WTC11 (cell line): ENCODE data around the gene SMAD2. TPM values are rescaled to one million over a fixed set of nuclear protein-coding genes. Genes with fewer than 3 reads are reported as not detected.

Source experiments
- ATAC-seq: fragments of 200-7000 bp; cut with Tn5 transposase; 2 replicates; pipeline ENCODE4 v1.10.0; 2021; ENCODE audit warnings: mild to moderate bottlenecking, moderate library complexity
- CTCF ChIA-PET: fragments of 300-600 bp; sonication (Branson Sonifier 250); formaldehyde crosslinking; loops from one replicate; lab custom pipeline; 2021; ENCODE audit warnings: antibody characterized with exemption; lab: Charles Lee
- POLR2A ChIA-PET: fragments of 350-600 bp; sonication (Branson Sonifier 250); formaldehyde crosslinking; loops from one replicate; lab custom pipeline; 2021; ENCODE audit warnings: antibody characterized with exemption; lab: Charles Lee
- DNase-seq: peaks from one replicate; pipeline ENCODE4 v3.0.0; 2021; ENCODE audit warnings: low spot score
- H3K27ac Mint-ChIP-seq: 2 replicates; pipeline ENCODE4 v1.8.0; 2021; ENCODE audit warnings: mixed read lengths
- H3K27me3 Mint-ChIP-seq: 2 replicates; pipeline ENCODE4 v1.8.0; 2021; ENCODE audit warnings: low read depth, mild to moderate bottlenecking, moderate library complexity, mixed read lengths
- H3K36me3 Mint-ChIP-seq: 2 replicates; pipeline ENCODE4 v1.8.0; 2021; ENCODE audit warnings: mixed read lengths
- H3K4me1 Mint-ChIP-seq: 2 replicates; pipeline ENCODE4 v1.8.0; 2022; ENCODE audit warnings: mixed read lengths
- H3K4me3 Mint-ChIP-seq: 2 replicates; pipeline ENCODE4 v1.8.0; 2021; ENCODE audit warnings: mild to moderate bottlenecking, moderate library complexity, mixed read lengths
- H3K9me3 Mint-ChIP-seq: 2 replicates; pipeline ENCODE4 v1.8.0; 2021; ENCODE audit warnings: mixed read lengths
- ATF6 ChIP-seq: sonication (generic); formaldehyde crosslinking; IDR thresholded peaks from 2 replicates; pipeline ENCODE4 v1.8.1; 2023; ENCODE audit warnings: mild to moderate bottlenecking, missing genetic modification reagents
- E2F4 ChIP-seq: sonication (generic); formaldehyde crosslinking; IDR thresholded peaks from 2 replicates; pipeline ENCODE4 v1.8.1; 2022; ENCODE audit warnings: low read depth, mild to moderate bottlenecking, moderate library complexity, missing genetic modification reagents, borderline replicate concordance
- E2F5 ChIP-seq: sonication (generic); formaldehyde crosslinking; IDR thresholded peaks from 2 replicates; pipeline ENCODE4 v1.8.1; 2022; ENCODE audit warnings: mild to moderate bottlenecking, moderate library complexity, missing genetic modification reagents
- ERG ChIP-seq: fragments of 250-450 bp; sonication (Bioruptor Pico); IDR thresholded peaks from 2 replicates; pipeline ENCODE4 v1.8.0; 2021; ENCODE audit warnings: mild to moderate bottlenecking
- FOXJ3 ChIP-seq: sonication (generic); formaldehyde crosslinking; IDR thresholded peaks from 2 replicates; pipeline ENCODE4 v1.9.0; 2021; ENCODE audit warnings: missing genetic modification reagents, mild to moderate bottlenecking, borderline replicate concordance
- FOXP4 ChIP-seq: sonication (generic); formaldehyde crosslinking; IDR thresholded peaks from 2 replicates; pipeline ENCODE4 v1.8.0; 2022; ENCODE audit warnings: mild to moderate bottlenecking, missing genetic modification reagents
- KAT7 ChIP-seq: sonication (generic); formaldehyde crosslinking; IDR thresholded peaks from 2 replicates; pipeline ENCODE4 v1.8.1; 2023; ENCODE audit warnings: missing genetic modification reagents, mild to moderate bottlenecking, borderline replicate concordance
- MAX ChIP-seq: sonication (generic); formaldehyde crosslinking; IDR thresholded peaks from 2 replicates; pipeline ENCODE4 v1.8.0; 2022; ENCODE audit warnings: mild to moderate bottlenecking, missing genetic modification reagents
- MLX ChIP-seq: sonication (generic); formaldehyde crosslinking; IDR thresholded peaks from 2 replicates; pipeline ENCODE4 v1.8.1; 2023; ENCODE audit warnings: mild to moderate bottlenecking, missing genetic modification reagents, moderate library complexity
- MXD4 ChIP-seq: fragments of 250-450 bp; sonication (Bioruptor Pico); IDR thresholded peaks from 2 replicates; pipeline ENCODE4 v1.8.0; 2021; ENCODE audit warnings: mild to moderate bottlenecking, moderate library complexity, borderline replicate concordance
- NFE2L1 ChIP-seq: sonication (generic); formaldehyde crosslinking; IDR thresholded peaks from 2 replicates; pipeline ENCODE4 v1.8.1; 2023; ENCODE audit warnings: missing genetic modification reagents
- PRRX2 ChIP-seq: fragments of 250-450 bp; sonication (Bioruptor Pico); IDR thresholded peaks from 2 replicates; pipeline ENCODE4 v1.8.0; 2021; ENCODE audit warnings: mild to moderate bottlenecking
- RELA ChIP-seq: sonication (generic); formaldehyde crosslinking; IDR thresholded peaks from 2 replicates; pipeline ENCODE4 v1.8.1; 2022; ENCODE audit warnings: missing genetic modification reagents, mild to moderate bottlenecking, borderline replicate concordance
- SMAD4 ChIP-seq: sonication (generic); formaldehyde crosslinking; IDR thresholded peaks from 2 replicates; pipeline ENCODE4 v1.8.0; 2022; ENCODE audit warnings: mild to moderate bottlenecking, missing genetic modification reagents
- STAT6 ChIP-seq: sonication (generic); formaldehyde crosslinking; conservative IDR thresholded peaks from 2 replicates; pipeline ENCODE4 v1.8.1; 2023; ENCODE audit warnings: mild to moderate bottlenecking, low read depth, missing genetic modification reagents, moderate library complexity
- ZNF263 ChIP-seq: sonication (generic); formaldehyde crosslinking; IDR thresholded peaks from 2 replicates; pipeline ENCODE4 v1.8.1; 2022; ENCODE audit warnings: low read depth, mild to moderate bottlenecking, moderate library complexity, missing genetic modification reagents
- ZNF512 ChIP-seq: sonication (generic); formaldehyde crosslinking; IDR thresholded peaks from 2 replicates; pipeline ENCODE4 v1.8.1; 2022; ENCODE audit warnings: missing genetic modification reagents, borderline replicate concordance
- total RNA-seq: library from RNA; stranded (reverse); gene quantifications from 3 replicates; pipeline ENCODE4 v1.2.3, GENCODE V29; 2021

The SMAD2 gene
- total RNA-seq, 1 experiment from 2014 or later: 104 TPM

- no peak for TF ChIP-seq FOXP4
- TF ChIP-seq ZNF263 (CRISPR knock-in tag): no peak
- TF ChIP-seq FOXJ3 (CRISPR knock-in tag): no peak
- TF ChIP-seq MXD4 (CRISPR knock-in tag): no peak
- no peak for TF ChIP-seq ERG
- TF ChIP-seq E2F5 (CRISPR knock-in tag): no peak
- TF ChIP-seq SMAD4 (CRISPR knock-in tag): no peak
- TF ChIP-seq MAX: no peak
These were observed 31.2 kb downstream of the SMAD2 start (continued) for GRCh38 chr18:47899107-47899840.

- CTCF ChIA-PET: interaction anchor here (0.8 to 1.8 kb wide), 2 partner anchors 99 to 126 kb away, joined by 4 to 9 read pairs; no protein-coding TSS in a partner anchor
- POLR2A ChIA-PET: no interaction called here
- Mint-ChIP-seq H3K27ac (peak overlapping the region; percentile 77), H3K9me3 (no peaks in the 10 kb centered on the region; the same call in 1 of the 2 replicates), H3K27me3 (no peaks in the 10 kb centered on the region), H3K36me3 (peaks cover 12% of the 10 kb centered on the region), H3K4me3 (peak overlapping the region; percentile 38), H3K4me1 (peaks cover 94% of the 10 kb centered on the region)
- ATAC-seq: peak; percentile 61
- TF ChIP-seq MAX (no peak), MLX (CRISPR knock-in tag) (no peak), STAT6 (no peak), ATF6 (CRISPR knock-in tag) (no peak), E2F4 (no peak), KAT7 (CRISPR knock-in tag) (no peak), RELA (CRISPR knock-in tag) (no peak), NFE2L1 (CRISPR knock-in tag) (no peak), ZNF512 (CRISPR knock-in tag) (no peak), PRRX2 (CRISPR knock-in tag) (no peak)
- DNase-seq: no peak
These were observed 31.8 kb downstream of the SMAD2 start for GRCh38 chr18:47898696-47899095.
